ENCODE data around the gene NSD2. TPM values are rescaled to one million over a fixed set of nuclear protein-coding genes. Genes with fewer than 3 reads are reported as not detected.

Gene NSD2
- total RNA-seq, 1 donor from 2014 or later = 176 TPM

DNA sequence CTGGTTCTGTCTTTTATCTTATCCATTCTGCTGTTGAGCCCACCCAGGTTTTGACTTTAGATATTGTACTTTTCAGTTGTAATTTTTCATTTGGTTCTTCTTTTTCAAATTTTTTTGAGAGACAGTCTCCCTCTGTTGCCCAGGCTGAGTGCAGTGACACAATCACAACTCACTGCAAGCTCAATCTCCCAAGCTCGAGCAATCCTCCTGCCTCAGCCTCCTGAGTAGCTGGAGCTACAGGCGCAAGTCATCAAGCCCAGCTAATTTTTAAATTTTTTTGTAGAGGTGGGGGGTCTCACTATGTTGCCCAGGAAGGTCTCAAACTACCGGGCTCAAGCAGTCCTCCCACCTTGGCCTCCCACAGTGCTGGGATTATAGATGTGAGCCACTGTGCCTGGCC lies 41.0 kb upstream of the NSD2 start:
- peaks cover 4% of the 10 kb centered on the region for H3K4me1 ChIP-seq

GRCh38 chr4:1830642-1831228 lies 40.5 kb upstream of the NSD2 start:
- H3K9ac ChIP-seq = no peak overlapping the region
- no peak for DNase-seq (ENCODE audit: low spot score)
- peaks cover 6% of the 10 kb centered on the region for H3F3A ChIP-seq (ENCODE audit: low read depth)
- H3K4me3 ChIP-seq = no peak overlapping the region
- peaks cover 40% of the 10 kb centered on the region for H3K36me3 Mint-ChIP-seq
- H3K36me3 ChIP-seq = no peaks in the 10 kb centered on the region
- H3K4me3 Mint-ChIP-seq = no peak overlapping the region
- H3K9me3 Mint-ChIP-seq = peaks cover 13% of the 10 kb centered on the region
- peaks cover 28% of the 10 kb centered on the region for H3K4me1 Mint-ChIP-seq
- H3K4me2 ChIP-seq = no peak overlapping the region
- H3K27me3 ChIP-seq = no peaks in the 10 kb centered on the region
- peaks cover 3% of the 10 kb centered on the region for H3K9me3 ChIP-seq (ENCODE audit: low read depth)
- H3K4me1 ChIP-seq = peaks cover 4% of the 10 kb centered on the region
- no peaks in the 10 kb centered on the region for H3K79me2 ChIP-seq (ENCODE audit: low read depth)
- no peak overlapping the region for H2AFZ ChIP-seq (replicated peaks)
- H4K20me1 ChIP-seq (ENCODE audit: low read depth) = no peaks in the 10 kb centered on the region
- no peak overlapping the region for H3K27ac ChIP-seq
- H3K27me3 Mint-ChIP-seq (ENCODE audit: insufficient read depth, low read depth) = peaks cover 8% of the 10 kb centered on the region
- TF ChIP-seq EZH2 (IDR thresholded peaks at IDR 0.05) (no peak), EZH2phosphoT487 (IDR thresholded peaks at IDR 0.05) (no peak)
- TF ChIP-seq, protein P1, sequence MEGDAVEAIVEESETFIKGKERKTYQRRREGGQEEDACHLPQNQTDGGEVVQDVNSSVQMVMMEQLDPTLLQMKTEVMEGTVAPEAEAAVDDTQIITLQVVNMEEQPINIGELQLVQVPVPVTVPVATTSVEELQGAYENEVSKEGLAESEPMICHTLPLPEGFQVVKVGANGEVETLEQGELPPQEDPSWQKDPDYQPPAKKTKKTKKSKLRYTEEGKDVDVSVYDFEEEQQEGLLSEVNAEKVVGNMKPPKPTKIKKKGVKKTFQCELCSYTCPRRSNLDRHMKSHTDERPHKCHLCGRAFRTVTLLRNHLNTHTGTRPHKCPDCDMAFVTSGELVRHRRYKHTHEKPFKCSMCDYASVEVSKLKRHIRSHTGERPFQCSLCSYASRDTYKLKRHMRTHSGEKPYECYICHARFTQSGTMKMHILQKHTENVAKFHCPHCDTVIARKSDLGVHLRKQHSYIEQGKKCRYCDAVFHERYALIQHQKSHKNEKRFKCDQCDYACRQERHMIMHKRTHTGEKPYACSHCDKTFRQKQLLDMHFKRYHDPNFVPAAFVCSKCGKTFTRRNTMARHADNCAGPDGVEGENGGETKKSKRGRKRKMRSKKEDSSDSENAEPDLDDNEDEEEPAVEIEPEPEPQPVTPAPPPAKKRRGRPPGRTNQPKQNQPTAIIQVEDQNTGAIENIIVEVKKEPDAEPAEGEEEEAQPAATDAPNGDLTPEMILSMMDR (IDR thresholded peaks at IDR 0.05) = no peak
- no peak overlapping the region for H3K27ac Mint-ChIP-seq

More for the DNA sequence above, 41.0 kb upstream of the NSD2 start:
- Histone ChIP-seq H4K20me1 (ENCODE audit: low read depth) (no peaks in the 10 kb centered on the region), H3K79me2 (ENCODE audit: low read depth) (no peaks in the 10 kb centered on the region), H3K9me3 (ENCODE audit: low read depth) (peaks cover 3% of the 10 kb centered on the region), H3F3A (ENCODE audit: low read depth) (peaks cover 6% of the 10 kb centered on the region), H3K27ac (no peak overlapping the region), H3K4me2 (no peak overlapping the region), H3K36me3 (no peaks in the 10 kb centered on the region), H3K9ac (no peak overlapping the region), H3K4me3 (no peak overlapping the region), H2AFZ (replicated peaks) (no peak overlapping the region), H3K27me3 (no peaks in the 10 kb centered on the region)
- H3K36me3 Mint-ChIP-seq = peaks cover 43% of the 10 kb centered on the region
- no peak overlapping the region for H3K4me3 Mint-ChIP-seq
- no peak overlapping the region for H3K27ac Mint-ChIP-seq
- H3K27me3 Mint-ChIP-seq (ENCODE audit: insufficient read depth, low read depth) = peaks cover 8% of the 10 kb centered on the region
- DNase-seq (ENCODE audit: low spot score) = no peak
- TF ChIP-seq, protein P1 (IDR thresholded peaks at IDR 0.05) = no peak
- no peak for TF ChIP-seq EZH2 (IDR thresholded peaks at IDR 0.05)
- no peak for TF ChIP-seq EZH2phosphoT487 (IDR thresholded peaks at IDR 0.05)
- H3K4me1 Mint-ChIP-seq = peaks cover 28% of the 10 kb centered on the region
- peaks cover 13% of the 10 kb centered on the region for H3K9me3 Mint-ChIP-seq

GRCh38 chr4:1831331-1831730 lies 39.9 kb upstream of the NSD2 start:
- no peaks in the 10 kb centered on the region for H3K27me3 ChIP-seq
- Mint-ChIP-seq H3K36me3 (peaks cover 35% of the 10 kb centered on the region), H3K4me1 (peaks cover 23% of the 10 kb centered on the region), H3K4me3 (no peak overlapping the region), H3K9me3 (peaks cover 13% of the 10 kb centered on the region), H3K27me3 (ENCODE audit: insufficient read depth, low read depth) (peaks cover 4% of the 10 kb centered on the region), H3K27ac (no peak overlapping the region)
- H3K4me1 ChIP-seq = peaks cover 4% of the 10 kb centered on the region
- H3K9ac ChIP-seq = no peak overlapping the region
- H3K36me3 ChIP-seq = no peaks in the 10 kb centered on the region
- H3K27ac ChIP-seq = no peak overlapping the region
- peaks cover 6% of the 10 kb centered on the region for H3F3A ChIP-seq (ENCODE audit: low read depth)
- no peaks in the 10 kb centered on the region for H4K20me1 ChIP-seq (ENCODE audit: low read depth)
- no peaks in the 10 kb centered on the region for H3K79me2 ChIP-seq (ENCODE audit: low read depth)
- no peak overlapping the region for H3K4me3 ChIP-seq
- DNase-seq (ENCODE audit: low spot score) = no peak
- peaks cover 3% of the 10 kb centered on the region for H3K9me3 ChIP-seq (ENCODE audit: low read depth)
- no peak overlapping the region for H3K4me2 ChIP-seq
- no peak overlapping the region for H2AFZ ChIP-seq (replicated peaks)
- TF ChIP-seq, protein P1 (IDR thresholded peaks at IDR 0.05) = no peak
- TF ChIP-seq EZH2 (IDR thresholded peaks at IDR 0.05) (no peak), EZH2phosphoT487 (IDR thresholded peaks at IDR 0.05) (no peak)
